SK-N-DZ (cell line): Measurements from ENCODE around the gene PRLHR.

Experiments used
- DNase-seq: peaks from one replicate; pipeline ENCODE4 v3.0.0-alpha.2; 2015; ENCODE audit warnings: low spot score

PRLHR gene

DNA sequence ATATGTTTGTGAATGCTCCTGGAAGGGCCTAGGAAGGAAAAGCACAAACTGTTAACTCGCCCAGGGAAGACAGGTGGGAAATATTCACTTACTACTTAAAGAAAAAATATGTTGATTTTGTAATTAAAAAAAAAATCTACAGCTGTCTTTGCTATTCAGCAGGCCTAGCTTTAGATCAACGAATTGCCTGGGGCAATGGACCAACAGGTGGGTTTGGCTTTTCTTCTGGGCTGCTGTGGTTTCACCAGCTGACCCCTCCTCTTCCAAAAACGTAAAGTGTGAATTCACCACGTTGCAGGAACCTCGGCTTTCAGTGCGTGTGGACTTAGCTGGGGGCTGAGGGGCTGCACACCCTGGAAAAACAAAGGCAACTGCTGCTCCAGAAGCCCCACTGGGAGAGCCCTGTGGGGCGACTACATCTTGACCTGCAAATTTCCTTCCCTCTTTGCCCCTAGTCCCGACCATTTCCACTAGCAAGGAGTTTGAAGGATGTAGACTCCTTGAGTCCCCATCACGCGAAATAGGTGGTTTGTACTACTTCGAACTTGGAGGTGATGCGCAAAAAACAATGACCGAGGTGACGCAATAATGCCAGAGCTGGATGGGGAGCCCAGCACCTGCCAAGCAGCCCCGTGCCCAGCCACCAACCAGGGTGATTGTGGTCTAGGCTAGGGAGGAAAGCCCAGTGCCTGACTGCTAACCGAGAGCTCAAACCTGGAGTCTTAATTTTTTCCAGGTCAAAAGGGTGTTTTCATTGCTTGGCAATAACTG lies 7.4 kb downstream of the PRLHR start:
- no peak for DNase-seq

GRCh38 chr10:118586911-118587310 lies 8.5 kb downstream of the PRLHR start:
- no peak for DNase-seq

DNA sequence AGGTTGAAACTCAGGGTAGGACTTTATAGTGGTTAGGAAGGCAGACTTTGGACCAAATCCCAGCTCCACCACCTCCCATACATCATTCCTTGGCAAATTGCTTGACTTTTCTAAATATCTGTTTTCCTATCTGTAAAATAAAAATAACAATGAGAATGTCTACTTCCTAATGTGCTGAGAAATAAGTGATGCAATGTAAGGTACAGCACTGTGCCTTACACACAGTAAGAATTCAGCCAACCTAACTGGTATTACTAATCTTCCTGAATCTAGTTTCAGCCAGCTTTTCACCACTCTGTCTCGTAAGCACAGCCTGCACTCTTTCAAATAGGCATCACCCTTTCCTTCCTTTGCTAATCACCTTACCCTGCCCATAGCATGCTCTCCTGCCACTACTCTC lies 9.7 kb downstream of the PRLHR start:
- DNase-seq: no peak

- no peak for DNase-seq
Measured at GRCh38 chr10:118585234-118585633, 10.2 kb downstream of the PRLHR start.

DNA sequence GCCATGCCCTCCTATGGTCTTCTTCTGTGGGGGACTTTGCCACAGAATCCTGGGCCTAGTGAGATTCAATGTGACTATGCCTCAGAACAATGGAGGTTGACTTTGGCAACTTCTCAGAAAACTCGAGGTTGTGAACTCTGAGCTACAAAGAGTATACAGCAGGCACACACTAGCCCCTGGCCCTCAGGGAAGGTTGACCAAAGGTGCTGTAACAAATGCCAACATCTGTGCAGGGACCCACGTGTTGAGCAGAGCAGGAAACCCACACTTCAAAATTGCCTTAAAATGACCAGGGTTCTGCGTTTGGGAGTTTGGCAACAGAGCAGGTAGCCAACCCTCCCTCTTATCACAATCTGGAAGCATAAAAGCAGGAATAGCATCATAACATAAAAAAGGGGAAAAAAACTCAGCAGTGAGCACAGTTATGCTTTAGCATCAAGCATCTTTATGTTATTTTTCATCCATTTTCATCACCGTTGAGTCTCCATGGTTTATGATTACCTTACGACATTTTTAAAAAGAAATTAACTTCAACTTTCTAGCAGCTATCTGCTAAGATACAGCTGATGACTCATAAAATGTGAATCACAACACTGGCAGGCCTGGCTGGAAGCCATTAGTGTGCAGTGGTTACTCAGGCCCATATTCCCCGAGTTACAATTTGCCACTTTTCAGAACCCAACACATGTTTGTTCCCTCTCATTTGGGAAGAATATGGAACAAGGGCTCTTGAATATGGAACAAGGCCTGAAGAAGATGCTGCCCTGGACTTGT lies 11.1 kb downstream of the PRLHR start:
- DNase-seq: no peak

- DNase-seq: no peak
Measured at GRCh38 chr10:118583611-118584010, 11.8 kb downstream of the PRLHR start.

- no peak for DNase-seq
Measured at GRCh38 chr10:118582511-118582910, 12.9 kb downstream of the PRLHR start.

DNA sequence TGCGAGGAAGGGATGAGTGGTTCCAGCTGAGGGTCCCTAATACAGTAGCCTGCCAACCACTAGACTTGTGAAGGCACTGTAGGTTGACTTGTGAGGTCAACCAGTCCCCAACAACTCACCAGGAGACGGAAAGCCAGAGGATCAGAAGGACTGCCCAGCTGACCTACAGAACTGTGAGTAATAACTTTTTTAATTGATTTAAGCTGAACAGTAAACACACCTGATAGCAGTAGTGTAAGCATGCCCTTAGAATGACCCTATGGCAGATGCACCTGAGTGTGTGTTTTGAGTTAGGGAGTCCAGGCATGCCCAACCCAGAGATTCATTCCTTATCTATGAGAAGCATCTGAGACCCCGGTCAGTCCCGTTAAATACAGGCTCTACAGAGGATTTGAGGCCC lies 14.1 kb downstream of the PRLHR start:
- no peak for DNase-seq

DNA sequence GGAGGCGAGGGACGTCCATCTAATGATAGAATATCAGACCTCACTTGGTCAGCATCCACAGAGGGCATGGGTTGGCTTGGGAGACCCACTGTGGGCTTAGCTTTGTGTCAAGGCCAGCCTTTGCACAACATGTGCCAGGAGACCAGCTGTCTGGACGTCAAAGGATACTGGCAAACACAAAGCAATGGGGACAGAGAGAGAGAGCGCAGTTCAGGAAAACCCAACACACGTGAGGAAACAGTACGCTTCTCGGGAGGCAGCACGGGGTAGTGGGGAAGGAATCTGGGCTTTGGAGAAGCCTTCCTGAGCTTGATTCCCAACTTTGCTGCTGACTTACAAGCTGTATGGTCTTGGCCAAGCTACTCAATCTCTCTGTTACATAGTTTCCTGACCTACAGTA lies 14.7 kb downstream of the PRLHR start:
- no peak for DNase-seq

DNA sequence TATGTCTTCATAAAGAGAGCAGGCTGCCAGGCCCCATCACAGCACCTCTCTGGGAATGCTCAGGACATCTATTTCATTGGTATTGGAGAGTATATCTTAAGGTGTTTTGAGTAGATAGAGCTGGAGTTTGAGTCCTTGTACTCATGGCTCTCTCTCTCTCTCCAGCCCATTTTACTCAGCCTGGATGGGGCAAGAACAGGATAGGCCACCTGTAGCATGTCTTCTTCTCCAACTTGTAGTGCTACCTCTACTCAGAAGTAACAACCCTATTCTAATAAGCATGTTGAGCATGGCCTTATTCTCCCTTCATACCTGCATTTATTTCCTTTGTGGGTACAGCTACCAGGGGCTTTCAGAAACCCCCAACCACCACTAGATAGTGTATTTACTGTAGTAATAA lies 21.9 kb downstream of the PRLHR start:
- DNase-seq: no peak

DNA sequence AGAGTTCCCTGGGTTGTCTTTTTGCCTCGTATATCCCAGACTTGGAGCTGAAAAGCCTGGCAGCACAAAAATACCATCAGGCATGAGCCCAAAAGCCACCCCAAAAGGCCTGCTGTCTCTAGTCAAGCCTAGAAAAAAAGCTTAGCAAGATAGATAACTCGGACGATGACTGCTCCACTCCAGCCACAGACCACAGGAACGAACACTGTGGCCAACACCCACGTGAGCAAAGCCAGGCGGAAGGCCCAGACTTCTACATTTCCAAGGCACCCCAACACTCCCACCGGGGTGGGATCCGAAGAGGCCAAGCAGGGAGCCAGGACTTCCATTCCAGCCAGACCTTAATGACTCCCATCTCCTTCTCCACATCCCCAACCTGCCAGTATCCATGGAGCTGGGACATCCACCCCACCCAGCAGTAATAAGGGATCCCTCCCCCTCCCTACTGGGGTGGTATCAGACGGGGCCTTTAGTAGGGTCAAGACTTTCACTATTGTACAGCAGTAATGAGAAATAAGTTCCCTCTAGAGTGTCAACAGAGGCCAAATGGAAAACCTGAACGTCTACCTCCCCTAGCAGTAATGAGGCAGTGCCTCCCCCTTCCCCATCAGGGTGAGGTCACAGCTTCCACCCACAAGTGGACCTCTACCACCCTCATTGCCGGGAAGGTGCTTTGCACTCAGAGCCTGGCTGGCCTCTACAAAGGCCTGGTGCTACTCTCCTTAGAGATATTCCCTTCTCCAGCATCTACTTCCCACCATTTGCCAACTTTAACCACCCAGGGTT lies 23.0 kb downstream of the PRLHR start:
- no peak for DNase-seq

DNA sequence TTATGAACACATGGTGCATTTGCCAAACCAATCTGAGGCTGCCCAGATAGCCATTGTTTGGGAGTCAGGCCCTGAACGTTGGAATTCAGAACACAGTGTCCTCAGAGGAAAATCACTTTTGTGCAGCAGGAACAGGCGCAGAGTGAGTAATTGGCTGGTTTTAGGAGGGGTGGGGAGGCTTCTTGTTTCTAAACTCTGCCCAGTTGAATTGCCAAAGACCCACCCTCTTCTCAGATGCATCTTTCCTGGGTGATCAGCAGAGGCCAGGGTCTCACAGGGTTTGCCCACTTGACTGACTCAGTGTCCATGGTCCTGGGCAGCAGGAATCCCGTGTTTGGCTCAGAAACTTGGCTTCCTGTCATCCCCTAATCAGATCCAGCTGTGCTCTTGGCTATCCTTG lies 24.3 kb downstream of the PRLHR start:
- DNase-seq: no peak

- no peak for DNase-seq
Measured at GRCh38 chr10:118570591-118570990, 24.9 kb downstream of the PRLHR start.

DNA sequence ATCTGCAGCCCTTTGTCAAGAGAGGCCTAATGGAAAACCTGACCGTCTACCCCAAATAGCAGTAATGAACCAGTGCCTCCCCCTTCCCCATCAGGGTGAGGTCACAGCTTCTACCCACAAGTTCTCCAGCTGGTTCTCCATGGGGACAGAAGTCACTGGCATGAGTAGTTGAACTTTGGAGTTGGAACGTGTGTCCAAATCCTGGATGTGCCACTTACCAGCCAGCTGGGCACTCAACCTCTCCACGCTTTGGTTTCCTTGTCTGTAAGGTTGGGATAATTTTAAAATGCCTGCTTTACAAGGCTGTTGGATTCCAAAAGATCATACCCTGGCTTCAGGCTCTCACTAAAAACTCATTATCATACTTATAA lies 25.6 kb downstream of the PRLHR start:
- no peak for DNase-seq

DNA sequence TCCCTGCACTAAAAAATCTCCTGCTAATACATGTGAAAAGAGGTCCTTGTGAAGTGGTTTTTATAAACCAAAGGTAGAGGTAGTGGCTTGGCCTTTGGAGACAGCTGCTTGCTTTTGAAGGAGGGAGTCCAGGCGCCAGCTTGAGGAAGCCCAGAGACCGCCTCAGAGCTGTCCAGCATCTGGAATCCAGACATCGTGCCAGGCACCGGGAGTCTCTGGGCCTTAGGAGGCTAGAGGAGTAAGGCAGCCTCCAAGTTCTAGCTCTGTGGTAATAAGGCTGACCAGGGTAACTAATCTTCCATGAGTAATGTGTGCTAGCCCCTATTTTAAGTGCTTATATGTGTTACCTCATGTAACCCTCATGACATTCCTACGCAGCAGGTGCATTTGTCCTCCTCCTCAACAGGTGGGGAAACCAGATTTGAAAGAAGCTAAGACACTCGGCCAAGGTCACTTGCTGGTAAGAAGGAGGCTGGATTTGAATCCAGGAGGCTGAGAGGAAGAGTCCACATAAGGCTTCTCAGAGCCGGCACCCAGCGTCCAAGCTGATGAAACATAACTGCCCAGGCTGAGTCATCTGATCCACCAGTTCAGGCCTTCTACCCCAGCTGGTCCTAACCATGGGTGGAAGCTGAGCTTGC lies 26.1 kb downstream of the PRLHR start:
- no peak for DNase-seq

GRCh38 chr10:118568327-118568848 lies 27.1 kb downstream of the PRLHR start:
- peak; percentile 64 for DNase-seq

DNA sequence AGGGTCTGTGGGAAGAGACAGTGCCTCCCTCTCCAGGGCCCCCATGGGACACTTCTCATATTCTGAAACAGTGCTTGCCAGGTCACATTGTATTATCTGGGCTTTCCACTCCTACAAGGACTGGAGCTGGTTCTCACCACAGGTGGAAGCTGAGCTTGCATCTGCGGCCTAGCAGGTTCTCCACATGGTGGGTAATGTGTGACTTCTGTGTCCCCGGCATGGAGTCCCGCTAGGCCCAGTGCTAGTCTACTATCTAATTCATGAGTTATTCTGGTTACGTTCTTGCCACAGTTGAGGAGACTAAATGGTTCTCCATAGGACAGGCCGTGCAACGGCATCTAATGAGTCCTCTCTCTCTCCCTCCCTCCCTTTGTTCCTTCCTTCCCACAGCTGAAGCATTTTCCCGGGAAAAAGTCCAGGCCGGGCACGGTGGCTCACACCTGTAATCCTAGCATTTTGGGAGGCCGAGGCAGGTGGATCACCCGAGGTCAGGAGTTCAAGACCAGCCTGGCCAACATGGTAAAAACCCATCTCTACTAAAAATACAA lies 27.7 kb downstream of the PRLHR start:
- DNase-seq: no peak

DNA sequence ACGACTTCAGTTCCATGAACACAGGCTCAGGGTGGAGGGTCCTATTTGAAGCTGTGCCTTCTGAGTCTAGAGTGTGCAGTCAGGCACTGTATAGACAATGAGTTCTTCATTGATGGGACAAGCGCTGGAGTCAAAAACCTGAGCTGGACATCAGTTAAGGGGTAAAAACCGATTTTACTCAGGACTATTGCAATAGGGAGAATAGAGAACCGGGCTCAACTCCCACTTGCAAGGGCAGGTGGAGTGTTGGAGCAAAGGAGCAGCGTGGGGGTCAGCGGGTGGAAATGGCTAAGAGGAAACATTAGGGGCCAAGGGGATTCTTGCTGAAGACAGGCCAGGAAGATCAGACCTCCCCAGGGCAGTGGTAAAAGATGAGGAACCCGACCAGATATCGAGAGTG lies 28.5 kb downstream of the PRLHR start:
- DNase-seq: no peak

GRCh38 chr10:118565301-118566075 lies 30.0 kb downstream of the PRLHR start:
- no peak for DNase-seq

- DNase-seq: peak; percentile 54
Measured at GRCh38 chr10:118564652-118565051, 30.8 kb downstream of the PRLHR start.

GRCh38 chr10:118564114-118564513 lies 31.3 kb downstream of the PRLHR start:
- DNase-seq: no peak
